Retinal pigment epithelial cell (primary cell): Measurements from ENCODE around the gene TSPAN2.

Experiments
- DNase-seq: peaks from one replicate; pipeline ENCODE4 v3.0.0-alpha.2; 2010; ENCODE audit warnings: low read depth
- H3K4me3 ChIP-seq: 2 replicates; pipeline ENCODE4 v1.5.1; 2011; ENCODE audit warnings: mild to moderate bottlenecking, low read length, control low read depth, moderate library complexity
- TF ChIP-seq, protein P1 (sequence below): conservative IDR thresholded peaks from 2 replicates; pipeline ENCODE4 v1.5.1; 2011; ENCODE audit warnings: low read depth, low read length, control low read depth, inconsistent platforms

TSPAN2 gene

DNA sequence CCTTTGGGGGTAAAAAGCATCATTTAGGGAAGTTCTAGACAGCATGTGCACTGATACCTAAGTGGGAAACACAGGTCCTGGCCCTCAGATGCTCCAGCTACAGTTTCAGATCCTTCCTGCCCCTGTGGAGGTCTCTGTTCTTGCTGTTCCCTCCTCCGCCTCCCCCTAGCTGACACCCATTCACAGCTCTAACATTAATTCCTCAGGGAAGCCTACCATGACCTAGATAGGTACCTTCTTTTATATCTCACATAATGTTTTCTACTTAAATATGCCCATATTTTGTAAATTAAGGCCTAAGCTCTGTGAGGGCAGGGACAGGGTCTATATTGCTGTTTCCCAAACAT lies 11.3 kb downstream of the TSPAN2 start:
- DNase-seq = no peak
- TF ChIP-seq, protein P1, sequence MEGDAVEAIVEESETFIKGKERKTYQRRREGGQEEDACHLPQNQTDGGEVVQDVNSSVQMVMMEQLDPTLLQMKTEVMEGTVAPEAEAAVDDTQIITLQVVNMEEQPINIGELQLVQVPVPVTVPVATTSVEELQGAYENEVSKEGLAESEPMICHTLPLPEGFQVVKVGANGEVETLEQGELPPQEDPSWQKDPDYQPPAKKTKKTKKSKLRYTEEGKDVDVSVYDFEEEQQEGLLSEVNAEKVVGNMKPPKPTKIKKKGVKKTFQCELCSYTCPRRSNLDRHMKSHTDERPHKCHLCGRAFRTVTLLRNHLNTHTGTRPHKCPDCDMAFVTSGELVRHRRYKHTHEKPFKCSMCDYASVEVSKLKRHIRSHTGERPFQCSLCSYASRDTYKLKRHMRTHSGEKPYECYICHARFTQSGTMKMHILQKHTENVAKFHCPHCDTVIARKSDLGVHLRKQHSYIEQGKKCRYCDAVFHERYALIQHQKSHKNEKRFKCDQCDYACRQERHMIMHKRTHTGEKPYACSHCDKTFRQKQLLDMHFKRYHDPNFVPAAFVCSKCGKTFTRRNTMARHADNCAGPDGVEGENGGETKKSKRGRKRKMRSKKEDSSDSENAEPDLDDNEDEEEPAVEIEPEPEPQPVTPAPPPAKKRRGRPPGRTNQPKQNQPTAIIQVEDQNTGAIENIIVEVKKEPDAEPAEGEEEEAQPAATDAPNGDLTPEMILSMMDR = no peak
- no peak overlapping the region for H3K4me3 ChIP-seq

DNA sequence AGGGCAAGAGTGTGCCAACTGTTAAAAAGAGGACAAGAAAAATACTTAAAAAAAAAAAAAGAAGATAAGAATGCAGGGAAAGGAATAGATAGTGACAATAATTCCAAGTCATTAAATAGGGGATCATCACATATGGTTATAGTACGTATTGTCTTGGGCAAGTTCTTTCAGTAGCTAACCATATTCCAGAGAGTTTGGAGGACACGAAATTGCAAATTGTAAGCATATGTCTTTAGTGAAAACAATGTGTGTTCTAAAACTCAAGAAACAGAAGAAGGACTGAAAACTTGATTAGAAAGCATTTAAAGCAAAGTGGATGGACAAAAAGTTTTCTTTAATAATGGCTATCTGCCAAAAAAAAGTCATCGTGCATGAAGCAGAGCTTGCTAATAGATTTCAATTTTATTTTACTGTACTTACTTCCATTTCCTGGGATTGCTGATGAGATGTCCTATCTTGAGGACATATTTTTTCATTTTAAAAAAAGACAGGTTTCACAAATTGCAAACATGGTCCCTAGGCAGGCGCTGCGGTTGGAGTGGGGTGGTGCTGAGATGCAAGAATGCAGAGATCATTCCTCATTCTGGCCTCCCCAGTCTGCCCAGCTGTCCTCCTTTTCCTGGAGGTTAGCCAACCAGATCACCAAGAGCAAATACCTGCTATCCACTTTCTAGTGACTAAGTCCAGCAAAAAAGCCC lies 11.9 kb downstream of the TSPAN2 start:
- TF ChIP-seq, protein P1 = no peak
- no peak overlapping the region for H3K4me3 ChIP-seq
- DNase-seq = no peak

DNA sequence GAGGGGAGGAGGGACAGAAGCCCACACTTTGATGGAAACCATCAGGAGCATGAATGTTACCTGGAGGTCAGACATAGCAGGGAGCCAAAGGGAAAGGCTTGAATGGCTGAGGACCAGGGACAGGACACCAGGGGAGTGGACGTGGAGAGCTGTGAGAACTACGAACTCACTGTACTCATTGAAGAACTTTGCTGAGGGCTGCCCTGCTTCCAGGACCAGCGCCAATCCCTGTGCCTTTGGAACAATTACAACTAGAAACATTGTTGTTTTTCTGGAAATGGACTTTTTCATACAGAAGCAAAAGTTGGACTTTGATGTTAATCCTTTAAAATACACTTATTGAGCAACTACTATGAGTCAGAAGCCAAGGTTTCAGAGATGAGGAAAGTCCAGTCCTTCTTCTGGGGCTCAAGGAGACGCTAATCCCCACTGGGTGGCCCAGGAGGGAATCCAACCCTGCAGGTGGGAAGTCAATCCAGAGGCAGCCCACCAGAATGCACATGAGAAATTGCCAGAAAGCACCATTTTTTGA lies 12.9 kb downstream of the TSPAN2 start:
- TF ChIP-seq, protein P1 = no peak
- H3K4me3 ChIP-seq = no peak overlapping the region
- DNase-seq = no peak

DNA sequence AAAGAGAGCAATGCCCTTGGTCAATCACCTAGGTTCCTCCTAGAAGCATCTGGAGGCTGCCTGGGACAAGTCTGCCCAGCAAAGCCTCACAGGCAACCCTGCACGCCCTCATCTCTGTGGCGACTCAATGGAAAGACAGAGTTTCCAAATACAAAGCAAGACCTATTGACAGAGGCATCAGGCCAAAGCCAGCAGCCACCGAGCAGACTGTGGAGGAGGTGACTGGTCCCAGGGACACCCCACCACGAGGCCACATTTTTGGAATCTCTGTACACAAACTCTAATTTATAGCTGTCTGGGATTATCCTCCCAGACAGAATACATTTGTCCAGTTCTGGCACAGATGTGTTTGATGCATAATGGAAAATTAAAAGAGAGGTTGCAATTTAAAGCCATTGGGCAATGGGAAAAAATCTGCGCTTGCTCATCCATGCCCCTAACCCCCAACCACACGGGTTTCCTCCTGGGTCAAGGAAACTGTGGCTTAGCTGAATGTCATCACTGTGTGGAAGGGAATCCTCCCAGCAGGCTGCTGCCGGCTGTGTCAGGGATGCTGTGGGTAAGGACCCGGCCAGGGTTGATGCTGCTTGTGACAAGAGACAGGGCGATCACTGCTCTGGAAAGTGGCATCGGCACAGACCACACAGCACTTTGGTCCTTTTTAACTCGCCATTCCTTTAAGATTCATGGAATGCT lies 14.3 kb downstream of the TSPAN2 start:
- no peak for DNase-seq
- H3K4me3 ChIP-seq = no peak overlapping the region
- TF ChIP-seq, protein P1 = no peak

DNA sequence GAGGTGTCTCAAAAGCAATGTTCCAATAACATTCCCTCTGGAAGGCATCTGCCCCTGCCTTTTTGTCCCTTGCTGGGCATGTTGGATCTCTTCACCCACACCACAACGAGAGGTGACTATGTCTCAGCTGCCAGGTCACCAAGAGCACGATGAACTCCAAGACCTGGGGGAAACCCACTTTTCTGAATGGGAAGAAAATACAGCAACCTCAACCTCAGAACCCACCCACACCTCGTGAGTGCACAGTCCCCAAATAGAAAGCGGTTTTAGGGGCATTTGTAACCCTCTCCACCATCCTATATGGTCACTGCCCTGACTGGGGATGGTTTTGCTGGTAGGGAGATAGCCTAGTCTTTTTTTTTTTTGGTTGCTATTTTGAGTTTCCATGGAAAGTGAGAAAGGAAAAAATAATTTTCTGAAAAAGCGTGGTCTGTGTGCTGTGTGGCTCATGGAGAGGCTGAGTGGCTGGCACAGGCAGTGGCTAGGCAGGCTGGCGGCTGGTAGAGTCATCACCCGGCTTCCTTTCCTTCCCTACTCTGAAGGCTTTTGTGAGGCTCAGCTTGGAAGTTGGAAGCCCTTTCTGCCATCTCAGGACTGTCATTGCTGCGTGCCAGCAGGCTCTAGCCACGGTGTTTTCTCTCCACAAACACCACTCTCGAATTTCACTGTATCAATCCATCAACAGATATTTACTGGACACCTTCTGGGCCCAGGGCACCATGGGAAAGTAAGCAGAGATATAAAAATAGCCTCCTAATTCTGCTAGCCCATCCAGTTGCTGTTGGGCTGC lies 15.8 kb downstream of the TSPAN2 start:
- no peak overlapping the region for H3K4me3 ChIP-seq
- TF ChIP-seq, protein P1 = no peak
- DNase-seq = no peak

DNA sequence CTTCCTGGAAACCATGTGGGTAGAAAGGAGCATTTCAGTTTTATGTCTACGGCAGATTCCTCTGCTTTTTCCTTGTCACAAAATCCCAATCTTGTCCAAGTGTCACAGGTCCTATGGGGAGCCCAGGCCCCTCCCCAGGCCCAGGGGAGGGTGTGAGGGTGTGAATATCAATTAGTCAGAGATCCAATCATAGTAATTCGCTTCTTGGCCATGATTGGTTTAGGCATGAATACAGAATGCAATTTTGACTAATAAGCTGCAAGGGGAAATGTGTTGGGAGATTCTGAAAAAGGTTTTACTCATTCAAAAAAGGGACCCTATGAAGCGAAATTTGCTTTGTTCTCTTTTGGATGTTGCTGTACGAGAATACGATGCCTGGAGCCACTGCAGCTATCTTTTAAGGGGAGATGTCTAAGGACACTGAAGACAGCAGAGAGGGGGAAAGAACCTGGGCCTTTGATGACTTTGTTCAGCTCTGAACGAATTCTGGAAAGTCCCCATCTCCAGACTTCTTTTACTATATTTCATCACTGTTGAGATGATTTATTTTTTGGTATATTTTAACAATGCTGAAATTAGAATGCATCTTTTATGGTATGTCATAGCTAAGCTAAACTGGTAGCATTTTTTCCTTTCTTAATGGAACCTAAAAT lies 18.2 kb downstream of the TSPAN2 start:
- no peak overlapping the region for H3K4me3 ChIP-seq
- DNase-seq = no peak
- TF ChIP-seq, protein P1 = no peak
